Urinary bladder (tissue), 4 donors: ENCODE results near the gene IBTK. TPM values are rescaled to one million over a fixed set of nuclear protein-coding genes. Genes with fewer than 3 reads are reported as not detected.
"Not testable (repeated sequence)": the region's sequence is repeated elsewhere in the genome, so short reads cannot be mapped to it uniquely, and the experiment has no call there.

Experiments used
- DNase-seq: peaks from one replicate; pipeline ENCODE4 v3.0.0-alpha.2; 2015; ENCODE audit errors: extremely low spot score
- H3K27ac ChIP-seq: one replicate; pipeline ENCODE4 v1.5.1; 2013; ENCODE audit warnings: low read depth, mild to moderate bottlenecking, moderate library complexity
- H3K36me3 ChIP-seq: one replicate; pipeline ENCODE4 v1.6.1; 2013; ENCODE audit warnings: mild to moderate bottlenecking, moderate library complexity; ENCODE audit not compliant: insufficient read depth
- H3K4me1 ChIP-seq: one replicate; pipeline ENCODE4 v1.6.1; 2013; ENCODE audit warnings: mild to moderate bottlenecking, moderate library complexity; ENCODE audit not compliant: insufficient read depth
- H3K4me3 ChIP-seq: one replicate; pipeline ENCODE4 v1.5.1; 2013; ENCODE audit warnings: low read depth, low read length
- WGBS: extraction: QIAGEN DNeasy Blood & Tissue Kit; methylation state at CpG from one replicate; pipeline ENCODE4 v1.1.7; 2013; 5-methylcytosine and 5-hydroxymethylcytosine counted together
- polyA plus RNA-seq: library from polyadenylated mRNA; stranded (reverse); fragments of 200-250 nt; gene quantifications from one replicate; pipeline ENCODE4 v1.2.3, GENCODE V29; 2013
- total RNA-seq: library from RNA; depleted of rRNA; stranded (reverse); fragments of >200 nt; gene quantifications from one replicate; pipeline ENCODE4 v1.2.3, GENCODE V29; 2014
- donor health status: healthy with polysubstance abuse.
- donor health status: healthy.

IBTK gene, protein sequence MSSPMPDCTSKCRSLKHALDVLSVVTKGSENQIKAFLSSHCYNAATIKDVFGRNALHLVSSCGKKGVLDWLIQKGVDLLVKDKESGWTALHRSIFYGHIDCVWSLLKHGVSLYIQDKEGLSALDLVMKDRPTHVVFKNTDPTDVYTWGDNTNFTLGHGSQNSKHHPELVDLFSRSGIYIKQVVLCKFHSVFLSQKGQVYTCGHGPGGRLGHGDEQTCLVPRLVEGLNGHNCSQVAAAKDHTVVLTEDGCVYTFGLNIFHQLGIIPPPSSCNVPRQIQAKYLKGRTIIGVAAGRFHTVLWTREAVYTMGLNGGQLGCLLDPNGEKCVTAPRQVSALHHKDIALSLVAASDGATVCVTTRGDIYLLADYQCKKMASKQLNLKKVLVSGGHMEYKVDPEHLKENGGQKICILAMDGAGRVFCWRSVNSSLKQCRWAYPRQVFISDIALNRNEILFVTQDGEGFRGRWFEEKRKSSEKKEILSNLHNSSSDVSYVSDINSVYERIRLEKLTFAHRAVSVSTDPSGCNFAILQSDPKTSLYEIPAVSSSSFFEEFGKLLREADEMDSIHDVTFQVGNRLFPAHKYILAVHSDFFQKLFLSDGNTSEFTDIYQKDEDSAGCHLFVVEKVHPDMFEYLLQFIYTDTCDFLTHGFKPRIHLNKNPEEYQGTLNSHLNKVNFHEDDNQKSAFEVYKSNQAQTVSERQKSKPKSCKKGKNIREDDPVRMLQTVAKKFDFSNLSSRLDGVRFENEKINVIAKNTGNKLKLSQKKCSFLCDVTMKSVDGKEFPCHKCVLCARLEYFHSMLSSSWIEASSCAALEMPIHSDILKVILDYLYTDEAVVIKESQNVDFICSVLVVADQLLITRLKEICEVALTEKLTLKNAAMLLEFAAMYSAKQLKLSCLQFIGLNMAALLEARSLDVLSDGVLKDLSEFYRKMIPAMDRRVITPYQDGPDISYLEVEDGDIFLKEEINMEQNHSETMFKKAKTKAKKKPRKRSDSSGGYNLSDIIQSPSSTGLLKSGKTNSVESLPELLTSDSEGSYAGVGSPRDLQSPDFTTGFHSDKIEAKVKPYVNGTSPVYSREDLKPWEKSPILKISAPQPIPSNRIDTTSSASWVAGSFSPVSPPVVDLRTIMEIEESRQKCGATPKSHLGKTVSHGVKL (N-terminal part only)
- total RNA-seq (78.8 TPM), polyA plus RNA-seq (16.8 TPM)

DNA sequence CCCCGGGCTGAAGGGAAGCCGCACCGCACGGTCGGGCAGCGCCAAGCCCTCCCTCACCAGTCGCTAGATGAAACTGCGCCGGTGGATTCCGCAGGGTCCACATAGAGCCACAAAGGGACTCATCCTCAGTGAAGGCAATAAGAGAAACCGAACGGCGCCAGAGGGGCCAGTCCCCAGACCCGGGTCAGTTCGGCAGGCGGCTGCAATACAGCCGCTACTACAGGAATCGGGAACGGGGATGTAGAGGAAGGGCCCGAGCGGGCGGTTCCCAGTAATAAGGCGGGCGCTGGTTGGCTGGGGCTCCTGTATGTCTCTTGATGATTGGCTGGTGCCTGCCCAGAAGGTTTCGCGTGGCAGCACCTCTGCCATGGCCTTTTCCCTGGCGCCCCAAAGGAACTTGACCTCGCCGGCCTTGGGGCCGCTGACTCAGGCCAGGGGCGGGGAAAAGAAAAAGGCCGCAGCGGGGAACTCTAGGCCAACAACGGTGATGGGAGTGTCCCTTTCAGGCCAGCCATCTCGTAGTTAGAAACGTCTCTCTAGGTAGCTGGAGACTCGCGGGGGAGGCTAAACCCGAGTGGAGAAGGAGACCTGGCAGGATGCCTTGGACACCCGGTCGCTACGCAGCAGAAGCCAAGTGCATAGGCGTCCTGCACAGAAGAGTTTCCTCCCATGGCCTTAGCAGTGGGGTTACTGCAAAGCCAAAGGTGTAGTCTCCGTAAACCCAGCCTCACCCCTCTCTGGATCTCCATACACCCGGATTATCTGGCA is at the start of gene IBTK:
TSS of gene IBTK (minus strand) at position 240 of the 768 bp plus-strand sequence. CDS start 7,258 bp downstream, outside the sequence.
- Histone ChIP-seq H3K4me1 (peaks cover 2% of the 10 kb centered on the region), H3K4me3 (peak within 1 kb of the TSS; percentile 69), H3K36me3 (no peaks in the 10 kb centered on the region), H3K27ac (peak within 1 kb of the TSS; percentile 69)
- 1% methylated on average over 45 of the region's 45 CpGs for WGBS
- DNase-seq = peak; percentile 83

DNA sequence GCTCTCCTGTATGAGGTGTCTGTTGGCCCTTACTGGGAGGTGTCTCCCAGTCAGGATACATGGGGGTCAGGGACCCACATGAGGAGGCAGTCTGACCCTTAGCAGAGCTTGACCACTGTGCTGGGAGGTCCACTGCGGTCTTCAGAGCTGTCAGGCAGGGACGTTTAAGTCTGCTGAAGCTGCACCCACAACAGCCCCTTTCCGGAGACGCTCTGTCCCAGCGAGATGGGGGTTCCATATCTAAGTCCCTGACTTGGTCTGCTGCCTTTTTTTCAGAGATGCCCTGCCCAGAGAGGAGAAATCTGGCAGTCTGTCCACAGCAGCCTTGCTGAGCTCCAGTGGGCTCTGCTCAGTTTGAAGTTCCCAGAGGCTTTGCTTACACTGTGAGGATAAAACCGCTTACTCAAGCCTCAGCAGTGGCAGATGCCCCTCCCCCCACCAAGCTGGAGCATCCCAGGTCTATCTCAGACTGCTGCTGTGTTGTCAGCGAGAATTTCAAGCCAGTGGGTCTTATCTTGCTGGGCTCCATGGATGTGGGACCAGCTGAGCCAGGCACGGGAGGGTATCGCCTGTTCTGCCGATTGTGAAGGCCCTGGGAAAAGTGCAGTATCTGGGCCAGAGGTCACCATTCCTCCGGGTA is 36.3 kb upstream of the IBTK start:
- no peak for DNase-seq
- 48% methylated on average over 11 of the region's 11 CpGs for WGBS
- no peaks in the 10 kb centered on the region for H3K4me1 ChIP-seq

DNA sequence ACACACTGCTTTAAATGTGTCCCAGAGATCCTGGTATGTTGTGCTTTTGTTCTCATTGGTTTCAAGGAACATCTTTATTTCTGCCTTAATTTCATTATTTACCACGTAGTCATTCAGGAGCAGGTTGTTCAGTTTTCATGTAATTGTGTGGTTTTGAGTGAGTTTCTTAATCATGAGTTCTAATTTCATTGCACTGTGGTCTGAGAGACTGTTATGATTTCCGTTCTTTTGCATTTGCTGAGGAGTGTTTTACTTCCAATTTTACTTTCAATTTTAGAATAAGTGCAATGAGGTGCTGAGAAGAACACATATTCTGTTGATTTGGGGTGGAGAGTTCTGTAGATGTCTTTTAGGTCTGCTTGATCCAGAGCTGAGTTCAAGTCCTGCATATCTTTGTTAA is 34.0 kb upstream of the IBTK start:
- not testable (repeated sequence) for H3K36me3 ChIP-seq, DNase-seq, H3K4me3 ChIP-seq, H3K27ac ChIP-seq, H3K4me1 ChIP-seq
- 72% methylated on average over 2 of the region's 2 CpGs for WGBS

More for the DNA sequence above, 36.3 kb upstream of the IBTK start:
- H3K4me3 ChIP-seq = no peak overlapping the region
- no peak overlapping the region for H3K27ac ChIP-seq
- H3K36me3 ChIP-seq = no peaks in the 10 kb centered on the region

DNA sequence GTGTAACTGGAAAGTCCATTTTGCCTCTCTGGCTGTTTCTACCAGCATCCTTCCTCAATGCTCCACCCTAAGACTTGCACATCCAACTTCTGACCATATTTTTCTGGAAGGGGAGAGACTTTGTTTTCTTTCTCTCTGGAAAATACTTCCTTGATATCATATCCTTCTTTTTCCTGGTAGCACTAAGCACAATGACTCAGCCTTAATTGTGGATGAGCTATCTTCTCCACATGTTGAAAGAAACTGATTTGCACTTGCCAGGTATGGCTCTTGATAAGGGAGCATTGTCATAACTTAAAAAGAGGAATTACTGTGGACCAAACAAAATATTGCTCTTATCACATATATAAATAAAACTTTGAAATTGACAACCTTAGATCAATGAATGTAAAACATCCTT is 30.1 kb upstream of the IBTK start:
- H3K27ac ChIP-seq = no peak overlapping the region
- H3K36me3 ChIP-seq = no peaks in the 10 kb centered on the region
- no peak for DNase-seq
- H3K4me3 ChIP-seq = no peak overlapping the region
- no peaks in the 10 kb centered on the region for H3K4me1 ChIP-seq

DNA sequence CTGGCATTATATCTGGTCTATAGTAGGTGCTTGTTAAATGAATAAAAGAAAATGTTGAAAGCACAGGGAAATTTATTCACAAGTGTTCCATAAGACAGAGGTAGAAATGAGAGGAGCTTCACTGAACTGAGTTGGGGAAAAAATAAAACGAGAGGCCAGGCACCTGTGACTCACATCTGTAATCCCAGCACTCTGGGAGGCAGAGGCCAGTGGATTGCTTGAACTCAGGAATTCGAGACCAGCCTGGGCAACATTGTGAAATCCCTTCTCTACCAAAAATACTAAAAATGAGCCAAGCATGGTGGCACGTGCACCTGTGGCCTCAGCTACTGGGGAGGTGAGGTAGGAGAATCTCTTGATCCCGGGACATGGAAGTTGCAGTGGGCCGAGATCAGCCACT is 28.1 kb upstream of the IBTK start:
- no peaks in the 10 kb centered on the region for H3K36me3 ChIP-seq
- H3K27ac ChIP-seq = no peak overlapping the region
- WGBS = 84% methylated on average over 5 of the region's 5 CpGs
- no peak for DNase-seq
- H3K4me1 ChIP-seq = no peaks in the 10 kb centered on the region
- H3K4me3 ChIP-seq = no peak overlapping the region

DNA sequence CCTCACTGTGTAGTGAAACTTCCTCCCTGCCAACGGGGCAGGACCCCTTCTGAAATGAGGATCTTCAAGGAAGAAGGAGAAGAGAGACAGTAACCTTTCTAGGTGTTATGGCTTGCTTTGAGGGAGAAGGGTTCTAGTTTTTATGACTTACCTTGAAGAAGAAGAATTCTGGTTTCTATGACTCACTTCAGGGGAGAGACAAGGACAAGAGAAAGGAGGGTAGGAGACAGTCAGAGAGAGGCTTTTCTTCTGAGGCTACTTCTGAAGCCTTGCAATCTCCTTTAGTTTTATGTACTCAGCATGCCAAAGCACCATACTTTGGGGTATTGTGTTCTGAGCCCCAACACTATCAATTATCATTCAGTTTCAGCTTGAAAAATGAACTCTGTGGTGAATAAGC is 25.8 kb upstream of the IBTK start:
- WGBS = 81% methylated on average over 1 of the region's 1 CpG
- no peak for DNase-seq
- no peaks in the 10 kb centered on the region for H3K36me3 ChIP-seq
- no peak overlapping the region for H3K27ac ChIP-seq
- no peaks in the 10 kb centered on the region for H3K4me1 ChIP-seq
- no peak overlapping the region for H3K4me3 ChIP-seq

DNA sequence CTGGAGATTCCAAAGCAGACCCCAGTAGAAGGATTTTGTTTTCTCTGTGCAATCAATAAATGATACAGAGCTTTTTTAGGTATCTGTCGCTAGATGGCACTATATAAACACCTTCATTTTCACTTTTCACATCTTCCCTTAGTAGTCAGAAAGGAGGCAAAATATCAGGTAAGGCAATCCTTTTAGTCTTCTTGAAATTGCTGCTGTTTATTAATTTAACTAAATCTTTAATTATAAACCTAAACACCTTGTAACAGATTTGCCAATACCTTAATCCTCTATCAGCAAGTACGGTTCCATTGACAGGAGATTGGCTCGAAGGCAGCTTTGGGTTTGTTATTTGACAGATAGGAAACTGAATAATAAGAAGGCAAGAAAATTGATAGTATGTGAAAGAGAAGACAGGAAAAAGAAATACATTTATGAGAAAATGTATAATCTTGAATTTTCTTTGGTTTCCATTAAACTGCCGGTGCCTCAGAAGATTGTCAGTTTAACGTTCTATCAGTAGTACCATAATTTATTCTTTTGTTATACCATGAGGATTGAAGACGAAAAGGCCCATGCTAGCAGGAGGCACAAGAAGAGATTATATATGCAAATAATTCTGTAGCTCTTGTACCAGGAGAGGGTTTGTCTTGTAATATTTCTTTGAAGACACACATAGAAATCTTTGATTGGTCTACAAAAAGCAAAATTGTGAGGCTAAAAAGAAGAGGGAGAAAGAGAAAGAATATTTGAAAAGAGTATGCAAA is 23.5 kb upstream of the IBTK start:
- Histone ChIP-seq H3K4me3 (no peak overlapping the region), H3K27ac (no peak overlapping the region), H3K36me3 (no peaks in the 10 kb centered on the region), H3K4me1 (no peaks in the 10 kb centered on the region)
- DNase-seq = no peak
- 69% methylated on average over 6 of the region's 6 CpGs for WGBS

DNA sequence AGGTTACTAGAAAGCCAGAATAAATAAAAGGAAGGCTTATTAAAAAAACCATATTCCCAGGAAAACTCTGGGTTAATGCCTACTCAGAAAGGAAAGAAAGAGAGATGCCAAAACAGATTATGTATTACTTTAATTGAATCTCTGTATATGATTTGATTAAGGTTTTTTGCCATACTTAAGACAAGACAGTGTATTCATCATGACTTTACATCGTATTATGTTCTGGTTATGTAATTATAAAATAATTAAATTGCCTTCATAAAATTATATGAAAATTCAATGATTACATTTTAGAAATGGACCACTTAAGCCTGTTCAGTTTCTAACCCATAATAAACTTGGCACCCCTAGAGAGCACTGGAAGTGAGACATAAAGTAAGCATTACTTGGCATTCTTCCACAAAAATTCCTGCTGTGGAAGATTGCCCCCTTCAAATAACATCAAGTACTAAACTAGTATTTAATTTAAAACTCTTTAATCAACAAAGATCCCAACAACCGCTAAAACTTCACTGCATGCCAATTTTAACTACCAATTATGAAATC is 20.8 kb upstream of the IBTK start:
- DNase-seq = no peak
- Histone ChIP-seq H3K4me3 (no peak overlapping the region), H3K27ac (no peak overlapping the region), H3K36me3 (no peaks in the 10 kb centered on the region), H3K4me1 (no peaks in the 10 kb centered on the region)
- WGBS = 64% methylated on average over 2 of the region's 2 CpGs

DNA sequence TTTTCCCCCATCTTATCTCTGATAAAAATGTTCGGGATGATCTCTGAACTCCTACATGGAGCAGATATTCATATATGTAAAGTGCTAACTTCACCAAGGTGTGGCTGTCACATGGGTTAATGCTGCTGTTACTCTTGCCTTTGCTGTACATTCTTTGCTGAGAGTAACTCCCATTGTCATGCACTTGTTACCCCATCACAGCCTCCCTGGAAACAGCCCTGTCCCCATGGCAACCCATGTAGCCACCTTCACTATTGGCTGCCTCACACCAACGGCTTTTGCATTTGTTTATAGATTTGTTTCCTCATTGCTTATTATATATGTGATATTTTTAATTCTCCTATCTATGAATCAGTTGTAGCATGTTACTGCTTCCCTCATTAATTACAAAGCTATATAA is 17.3 kb upstream of the IBTK start:
- Histone ChIP-seq H3K36me3 (no peaks in the 10 kb centered on the region), H3K4me3 (no peak overlapping the region), H3K4me1 (no peaks in the 10 kb centered on the region), H3K27ac (no peak overlapping the region)
- 30% methylated on average over 2 of the region's 2 CpGs for WGBS
- DNase-seq = no peak

DNA sequence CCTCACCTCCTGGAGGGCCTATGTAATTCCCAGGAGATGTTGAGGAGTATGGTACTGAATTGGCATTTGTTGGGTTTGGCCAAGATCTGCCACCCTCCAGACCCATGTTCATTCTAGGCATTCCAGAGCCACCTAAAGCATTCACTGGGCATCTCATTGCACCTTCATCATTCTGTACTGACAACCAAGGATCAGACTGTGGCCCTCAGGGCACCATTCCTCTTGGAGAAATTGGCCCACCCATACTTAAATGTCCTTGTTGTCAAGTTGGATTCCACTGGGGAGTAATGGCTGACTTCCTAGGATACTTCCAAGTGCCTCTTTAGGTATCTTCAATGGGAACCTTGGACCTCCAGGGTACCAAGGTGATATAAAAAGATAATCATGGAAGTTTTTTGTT is 16.8 kb upstream of the IBTK start:
- Histone ChIP-seq H3K4me1 (no peaks in the 10 kb centered on the region), H3K36me3 (no peaks in the 10 kb centered on the region), H3K4me3 (no peak overlapping the region), H3K27ac (no peak overlapping the region)
- no peak for DNase-seq

DNA sequence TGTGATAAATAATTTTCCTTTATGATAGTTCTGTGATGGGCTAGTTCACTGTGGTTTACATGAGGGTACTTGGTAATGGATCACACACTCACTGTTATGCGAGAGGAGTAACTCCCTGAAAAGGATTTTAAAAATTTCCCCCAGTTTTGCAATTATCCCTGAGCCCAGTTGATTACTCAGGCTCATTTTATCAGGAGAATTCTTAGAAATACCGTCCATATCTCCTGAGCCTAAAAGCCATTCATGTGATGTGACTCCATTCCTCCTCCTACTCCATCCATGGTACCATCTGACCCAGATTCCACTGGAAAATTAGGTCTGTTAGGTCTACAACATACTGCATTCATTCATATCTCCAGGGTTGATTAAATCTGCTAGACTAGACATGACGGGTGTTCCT is 16.4 kb upstream of the IBTK start:
- Histone ChIP-seq H3K27ac (no peak overlapping the region), H3K4me3 (no peak overlapping the region), H3K36me3 (no peaks in the 10 kb centered on the region), H3K4me1 (no peaks in the 10 kb centered on the region)
- DNase-seq = no peak
- WGBS = 95% methylated on average over 3 of the region's 3 CpGs
